ENCODE results near the gene DSTYK. TPM values are rescaled to one million over a fixed set of nuclear protein-coding genes. Genes with fewer than 3 reads are reported as not detected.

The DSTYK gene
- total RNA-seq, 1 experiment from 2014 or later, result 6.3 TPM

- Mint-ChIP-seq H3K36me3 (ENCODE audit: insufficient read depth, unreplicated experiment) (no peaks in the 10 kb centered on the region), H3K4me3 (ENCODE audit: unreplicated experiment) (peak overlapping the region; percentile 83), H3K27me3 (ENCODE audit: insufficient read depth, unreplicated experiment) (peaks cover 5% of the 10 kb centered on the region), H3K9me3 (ENCODE audit: unreplicated experiment) (no peaks in the 10 kb centered on the region), H3K4me1 (ENCODE audit: low read depth, unreplicated experiment) (peaks cover 7% of the 10 kb centered on the region), H3K27ac (ENCODE audit: unreplicated experiment) (no peak overlapping the region)
- intact Hi-C loops (cut with micrococcal nuclease; ENCODE audit: unreplicated experiment), result loop anchor here (1.0 to 2.0 kb wide), 2 partner anchors 27 to 95 kb away; no protein-coding TSS in a partner anchor
- ChIA-PET CTCF (interaction anchor here (0.6 to 4.3 kb wide), 22 partner anchors 12 to 256 kb away, joined by 3 to 57 read pairs (median 4); no protein-coding TSS in a partner anchor), POLR2A (interaction anchor here (0.5 kb wide), 1 partner anchor 96 kb away, joined by 3 read pairs; no protein-coding TSS in a partner anchor)
- Histone ChIP-seq H3K27me3 (replicated peaks; ENCODE audit: control insufficient read depth, insufficient read depth, low read length) (no peaks in the 10 kb centered on the region), H3K9me3 (no peaks in the 10 kb centered on the region), H3K4me3 (ENCODE audit: low read depth, low read length) (peak overlapping the region; percentile 66), H3K4me1 (no peaks in the 10 kb centered on the region), H3K36me3 (ENCODE audit: control insufficient read depth, insufficient read depth, low read length) (no peaks in the 10 kb centered on the region)
- DNase-seq, result peak; percentile 78 to 79
- BruUV-seq (replicated peaks), result no TSS peak
- TF ChIP-seq, protein P1, sequence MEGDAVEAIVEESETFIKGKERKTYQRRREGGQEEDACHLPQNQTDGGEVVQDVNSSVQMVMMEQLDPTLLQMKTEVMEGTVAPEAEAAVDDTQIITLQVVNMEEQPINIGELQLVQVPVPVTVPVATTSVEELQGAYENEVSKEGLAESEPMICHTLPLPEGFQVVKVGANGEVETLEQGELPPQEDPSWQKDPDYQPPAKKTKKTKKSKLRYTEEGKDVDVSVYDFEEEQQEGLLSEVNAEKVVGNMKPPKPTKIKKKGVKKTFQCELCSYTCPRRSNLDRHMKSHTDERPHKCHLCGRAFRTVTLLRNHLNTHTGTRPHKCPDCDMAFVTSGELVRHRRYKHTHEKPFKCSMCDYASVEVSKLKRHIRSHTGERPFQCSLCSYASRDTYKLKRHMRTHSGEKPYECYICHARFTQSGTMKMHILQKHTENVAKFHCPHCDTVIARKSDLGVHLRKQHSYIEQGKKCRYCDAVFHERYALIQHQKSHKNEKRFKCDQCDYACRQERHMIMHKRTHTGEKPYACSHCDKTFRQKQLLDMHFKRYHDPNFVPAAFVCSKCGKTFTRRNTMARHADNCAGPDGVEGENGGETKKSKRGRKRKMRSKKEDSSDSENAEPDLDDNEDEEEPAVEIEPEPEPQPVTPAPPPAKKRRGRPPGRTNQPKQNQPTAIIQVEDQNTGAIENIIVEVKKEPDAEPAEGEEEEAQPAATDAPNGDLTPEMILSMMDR (IDR thresholded peaks at IDR 0.05; ENCODE audit: insufficient read depth in 1 of 2, low read depth in 1 of 2, low read length in 1 of 2, severe bottlenecking in 1 of 2, unreplicated experiment in 1 of 2), result peak; percentile 8 to 49
Observed at GRCh38 chr1:205229399-205229871, 17.9 kb upstream of the DSTYK start.

GRCh38 chr1:205228093-205228521, 16.6 kb upstream of the DSTYK start:
- no peaks in the 10 kb centered on the region for H3K36me3 Mint-ChIP-seq (ENCODE audit: insufficient read depth, unreplicated experiment)
- H3K27ac Mint-ChIP-seq (ENCODE audit: unreplicated experiment), result no peak overlapping the region
- peaks cover 7% of the 10 kb centered on the region for H3K4me1 Mint-ChIP-seq (ENCODE audit: low read depth, unreplicated experiment)
- BruUV-seq (replicated peaks), result no TSS peak
- H3K27me3 Mint-ChIP-seq (ENCODE audit: insufficient read depth, unreplicated experiment), result peaks cover 5% of the 10 kb centered on the region
- H3K36me3 ChIP-seq (ENCODE audit: control insufficient read depth, insufficient read depth, low read length), result no peaks in the 10 kb centered on the region
- DNase-seq, result no peak
- H3K9me3 Mint-ChIP-seq (ENCODE audit: unreplicated experiment), result no peaks in the 10 kb centered on the region
- H3K4me1 ChIP-seq, result no peaks in the 10 kb centered on the region
- TF ChIP-seq, protein P1 (IDR thresholded peaks at IDR 0.05; ENCODE audit: insufficient read depth in 1 of 2, low read depth in 1 of 2, low read length in 1 of 2, severe bottlenecking in 1 of 2, unreplicated experiment in 1 of 2), result no peak
- no peaks in the 10 kb centered on the region; the same call in 1 of the 2 replicates for H3K27me3 ChIP-seq (replicated peaks; ENCODE audit: control insufficient read depth, insufficient read depth, low read length)
- ChIA-PET CTCF (interaction anchor here (0.6 to 4.3 kb wide), 14 partner anchors 18 to 421 kb away, joined by 3 to 57 read pairs (median 4); partner anchors contain the start of gene TMEM81), POLR2A (interaction anchor here (0.6 kb wide), 1 partner anchor 57 kb away, joined by 3 read pairs; no protein-coding TSS in a partner anchor)
- H3K4me3 ChIP-seq (ENCODE audit: low read depth, low read length), result peak overlapping the region; percentile 66
- intact Hi-C loops (cut with micrococcal nuclease; ENCODE audit: unreplicated experiment), result loop anchor here (2.0 kb wide), 1 partner anchor 97 kb away; no protein-coding TSS in a partner anchor
- no peaks in the 10 kb centered on the region for H3K9me3 ChIP-seq
- H3K4me3 Mint-ChIP-seq (ENCODE audit: unreplicated experiment), result peak overlapping the region; percentile 83

DNA sequence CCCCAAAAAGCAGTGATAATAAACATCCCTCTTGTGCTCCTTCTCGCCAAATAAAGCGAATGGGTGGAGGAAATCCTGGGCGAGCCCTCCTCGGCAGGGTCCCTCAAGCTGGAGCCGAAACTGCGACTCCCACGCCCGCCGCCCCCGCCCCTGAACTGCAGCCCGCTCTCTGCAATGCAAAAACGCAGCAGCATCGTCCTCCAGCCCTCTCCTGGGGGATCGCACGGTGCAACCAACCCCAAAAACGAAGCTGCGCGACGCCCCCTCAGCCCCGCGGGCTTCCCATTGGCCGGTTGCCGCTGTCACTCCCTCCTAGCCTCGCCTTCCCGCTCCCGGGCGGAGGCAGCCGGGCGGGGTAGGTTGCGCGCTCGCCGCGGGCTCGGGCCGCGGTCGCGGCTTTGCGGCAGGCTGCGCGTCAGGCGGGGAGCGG, 16.1 kb upstream of the DSTYK start, which contains the start of gene TMCC2:
TMCC2 (plus strand) TSS at position 363 of the 430 bp plus-strand sequence. CDS start 619 bp downstream, outside the sequence.
- Mint-ChIP-seq H3K36me3 (ENCODE audit: insufficient read depth, unreplicated experiment) (no peaks in the 10 kb centered on the region), H3K4me3 (ENCODE audit: unreplicated experiment) (peak within 1 kb of the TSS; percentile 83), H3K27ac (ENCODE audit: unreplicated experiment) (no peak within 1 kb of the TSS), H3K9me3 (ENCODE audit: unreplicated experiment) (no peaks in the 10 kb centered on the region), H3K4me1 (ENCODE audit: low read depth, unreplicated experiment) (peaks cover 7% of the 10 kb centered on the region), H3K27me3 (ENCODE audit: insufficient read depth, unreplicated experiment) (peaks cover 5% of the 10 kb centered on the region)
- no peaks in the 10 kb centered on the region for H3K4me1 ChIP-seq
- no TSS peak for BruUV-seq (replicated peaks)
- ChIA-PET CTCF (interaction anchor here (0.7 to 4.3 kb wide), 8 partner anchors 19 to 420 kb away, joined by 3 to 57 read pairs (median 4); no protein-coding TSS in a partner anchor), POLR2A (interaction anchor here (0.6 kb wide), 1 partner anchor 57 kb away, joined by 3 read pairs; no protein-coding TSS in a partner anchor)
- H3K4me3 ChIP-seq (ENCODE audit: low read depth, low read length), result peak within 1 kb of the TSS; percentile 66
- intact Hi-C loops (cut with micrococcal nuclease; ENCODE audit: unreplicated experiment), result loop anchor here (2.0 kb wide), 2 partner anchors 17 to 97 kb away; partner anchors contain the start of gene DSTYK
- no peaks in the 10 kb centered on the region for H3K36me3 ChIP-seq (ENCODE audit: control insufficient read depth, insufficient read depth, low read length)
- TF ChIP-seq, protein P1 (IDR thresholded peaks at IDR 0.05; ENCODE audit: insufficient read depth in 1 of 2, low read depth in 1 of 2, low read length in 1 of 2, severe bottlenecking in 1 of 2, unreplicated experiment in 1 of 2), result no peak
- DNase-seq, result peak; percentile 85 to 87
- H3K27me3 ChIP-seq (replicated peaks; ENCODE audit: control insufficient read depth, insufficient read depth, low read length), result no peaks in the 10 kb centered on the region; the same call in 1 of the 2 replicates
- H3K9me3 ChIP-seq, result no peaks in the 10 kb centered on the region
